Stimulated activated CD8-positive, alpha-beta memory T cell treated with anti-CD3 and anti-CD28 coated beads, Interleukin-2, amount 100 ng/mL, for 48 hours (primary cell): ENCODE results near the gene UBTD2.
A peak's percentile ranks its signal among the peaks of the same experiment; 100 is the strongest.
"Not testable (repeated sequence)": the region's sequence is repeated elsewhere in the genome, so short reads cannot be mapped to it uniquely, and the experiment has no call there.

Source experiments
- DNase-seq, 2 donors: peaks; one replicate each; pipeline ENCODE4 v3.0.0-alpha.2; 2020; ENCODE audit warnings: low read depth in 2 of 2

The UBTD2 gene

DNA sequence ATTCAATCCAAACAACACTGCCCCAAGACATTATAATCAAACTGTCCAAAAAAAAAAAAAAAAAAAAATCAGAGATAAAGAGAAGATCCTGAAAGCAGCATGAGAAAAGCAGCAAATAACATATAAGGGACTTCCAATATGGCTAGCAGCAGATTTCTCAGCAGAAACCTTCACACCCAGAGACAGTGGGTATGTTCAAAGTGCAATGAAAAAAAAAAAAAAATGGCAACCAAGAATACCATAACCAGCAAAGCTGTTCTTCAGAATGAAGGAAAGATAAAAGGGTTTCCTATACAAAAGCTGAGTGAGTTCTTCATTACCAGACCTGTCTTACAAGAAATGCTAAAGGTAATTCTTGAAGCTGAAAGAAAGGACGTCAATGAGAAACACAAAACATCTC, 32.1 kb downstream of the UBTD2 start:
- DNase-seq, result no peak

DNA sequence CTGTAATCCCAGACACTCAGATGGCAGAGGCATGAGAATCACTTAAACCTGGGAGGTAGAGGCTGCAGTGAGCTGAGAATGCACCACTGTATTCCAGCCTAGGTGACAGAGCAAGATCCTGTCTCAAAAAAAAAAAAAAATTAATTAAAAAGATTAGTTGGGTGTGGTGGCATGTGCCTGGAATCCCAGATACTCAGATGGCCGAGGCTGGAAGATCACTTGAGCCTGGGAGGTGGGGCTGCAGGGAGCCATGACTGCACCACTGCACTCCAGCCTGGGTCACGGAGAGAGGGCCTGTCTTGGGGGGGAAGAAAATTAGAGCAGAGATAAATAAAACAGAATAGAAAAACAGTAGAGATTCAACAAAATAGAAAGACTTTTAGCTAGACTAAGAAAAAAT, 34.9 kb downstream of the UBTD2 start:
- DNase-seq, result no peak

DNA sequence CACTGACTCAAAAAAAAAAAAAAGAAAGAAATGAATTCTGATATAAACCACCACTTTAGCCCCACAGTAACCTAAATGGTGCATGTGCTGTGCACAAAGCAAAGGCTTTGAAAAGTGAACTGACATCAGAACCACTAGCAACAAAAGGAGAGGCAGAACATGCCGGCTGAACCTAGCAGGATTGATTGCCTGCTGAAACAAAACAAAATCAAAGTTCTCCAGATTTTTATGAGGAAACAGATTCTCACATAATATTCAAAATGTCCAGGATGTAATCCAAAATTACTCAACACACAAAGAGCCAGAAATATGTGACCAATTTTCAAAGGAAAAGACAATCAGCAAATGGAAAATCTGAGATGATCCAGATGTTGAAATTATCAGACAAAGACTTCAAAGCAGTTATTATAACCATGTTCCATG, 37.9 kb downstream of the UBTD2 start:
- no peak for DNase-seq

- DNase-seq, result no peak
Measured at GRCh38 chr5:172245046-172245445, 38.5 kb downstream of the UBTD2 start.

DNA sequence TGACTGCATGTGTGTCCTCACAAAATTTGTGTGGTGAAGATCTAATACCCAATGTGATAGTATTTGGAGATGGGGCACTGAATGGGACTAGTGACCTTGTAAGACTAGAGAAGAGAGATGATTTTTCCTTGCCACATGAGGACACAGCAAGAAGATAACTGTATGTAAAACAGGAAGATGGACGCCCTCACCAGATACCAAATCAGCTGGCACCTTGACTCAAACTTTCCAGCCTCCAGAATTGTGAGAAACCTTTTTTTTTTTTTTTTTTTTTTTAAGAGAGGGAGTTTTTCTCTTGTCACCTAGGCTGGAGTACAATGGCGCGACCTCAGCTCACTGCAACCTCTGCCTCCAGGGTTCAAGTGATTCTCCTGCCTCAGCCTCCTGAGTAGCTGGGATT, 40.3 kb downstream of the UBTD2 start:
- DNase-seq, result no peak

- no peak for DNase-seq
Measured at GRCh38 chr5:172238334-172238733, 45.2 kb downstream of the UBTD2 start.

- no peak for DNase-seq
Measured at GRCh38 chr5:172235827-172236736, 47.5 kb downstream of the UBTD2 start.

GRCh38 chr5:172235132-172235780, 48.3 kb downstream of the UBTD2 start:
- DNase-seq, result no peak

- no peak for DNase-seq
Measured at GRCh38 chr5:172234031-172234430, 49.5 kb downstream of the UBTD2 start.

DNA sequence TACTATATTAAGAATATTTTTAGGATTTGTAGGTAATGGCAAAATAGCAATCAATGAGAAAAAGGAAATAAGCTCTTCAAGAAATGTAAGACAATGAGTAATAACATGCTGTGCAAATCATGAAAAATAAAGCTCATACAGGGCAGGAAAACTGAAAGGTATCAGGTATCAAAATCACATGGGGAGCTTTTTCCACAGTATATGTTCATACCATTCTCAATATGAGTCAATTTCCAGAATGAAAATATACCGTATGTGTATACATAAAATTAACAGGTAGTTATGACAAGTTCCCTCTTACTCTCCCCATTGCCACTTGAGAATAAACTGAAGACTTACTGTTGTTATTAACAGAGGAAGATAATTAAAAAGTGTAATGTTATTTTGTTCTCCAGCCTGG, 53.7 kb downstream of the UBTD2 start:
- DNase-seq, result no peak

GRCh38 chr5:172224996-172225395, 58.6 kb downstream of the UBTD2 start:
- no peak for DNase-seq

DNA sequence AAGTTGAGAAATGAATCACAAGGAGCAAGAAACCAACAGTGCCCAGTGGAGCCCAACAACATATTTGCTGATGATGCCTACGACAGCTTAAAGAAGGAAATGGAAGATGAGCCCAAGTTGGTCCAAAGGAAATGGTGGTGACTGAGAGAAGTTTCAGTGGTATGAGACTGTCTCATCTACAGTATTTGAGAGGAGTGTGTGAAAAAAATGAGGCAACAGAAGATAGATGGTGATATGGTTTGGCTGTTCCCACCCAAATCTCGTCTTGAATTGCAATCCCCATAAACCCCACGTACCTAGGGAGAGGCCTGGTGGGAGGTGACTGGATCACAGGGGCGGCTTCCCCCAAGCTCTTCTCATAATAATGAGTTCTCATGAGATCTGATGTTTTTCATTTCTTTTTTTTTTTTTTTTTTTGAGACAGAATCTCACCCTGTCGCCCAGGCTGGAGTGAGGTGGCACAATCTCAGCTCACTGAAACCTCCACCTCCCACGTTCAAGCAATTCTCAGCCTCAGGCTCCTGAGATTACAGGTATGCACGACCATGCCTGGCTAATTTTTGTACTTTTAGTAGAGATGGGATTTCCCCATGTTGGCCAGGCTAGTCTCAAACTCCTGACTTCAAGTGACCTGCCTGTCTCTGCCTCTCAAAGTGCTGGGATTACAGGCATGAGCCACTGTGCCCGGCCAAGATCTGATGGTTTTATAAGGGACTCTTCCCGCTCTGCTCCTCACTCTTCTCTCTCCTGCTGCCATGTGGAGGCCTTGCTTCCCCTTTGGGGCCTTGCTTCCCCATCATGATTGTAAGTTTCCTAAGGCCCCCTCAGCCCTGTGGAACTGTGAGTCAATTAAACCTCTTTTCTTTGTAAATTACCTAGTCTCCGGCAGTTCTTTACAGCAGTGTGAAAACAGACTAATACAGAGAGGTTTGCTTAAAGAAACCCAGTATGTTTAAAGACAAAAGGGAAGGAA, 59.4 kb downstream of the UBTD2 start:
- DNase-seq, result peak; percentile 20 to 49

DNA sequence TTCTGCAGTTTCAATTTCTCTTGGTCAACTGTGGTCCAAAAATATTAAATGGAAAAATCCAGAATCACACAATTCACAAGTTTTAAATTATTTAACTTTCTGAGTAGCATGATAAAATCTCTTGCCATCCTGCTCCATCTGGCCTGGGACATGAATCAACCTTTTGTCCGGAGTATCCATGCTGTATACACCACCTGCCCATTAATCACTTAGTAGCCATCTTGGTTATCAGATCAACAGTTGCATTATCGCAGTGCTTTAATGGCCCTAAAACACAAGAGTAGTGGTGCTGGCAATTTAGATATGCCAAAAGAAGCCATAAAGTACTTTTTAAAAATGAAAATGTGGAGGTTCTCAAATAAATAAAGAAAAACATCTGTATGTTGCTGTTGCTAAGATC, 64.3 kb downstream of the UBTD2 start:
- DNase-seq, result no peak

GRCh38 chr5:172216345-172216744, 67.2 kb downstream of the UBTD2 start:
- no peak for DNase-seq

DNA sequence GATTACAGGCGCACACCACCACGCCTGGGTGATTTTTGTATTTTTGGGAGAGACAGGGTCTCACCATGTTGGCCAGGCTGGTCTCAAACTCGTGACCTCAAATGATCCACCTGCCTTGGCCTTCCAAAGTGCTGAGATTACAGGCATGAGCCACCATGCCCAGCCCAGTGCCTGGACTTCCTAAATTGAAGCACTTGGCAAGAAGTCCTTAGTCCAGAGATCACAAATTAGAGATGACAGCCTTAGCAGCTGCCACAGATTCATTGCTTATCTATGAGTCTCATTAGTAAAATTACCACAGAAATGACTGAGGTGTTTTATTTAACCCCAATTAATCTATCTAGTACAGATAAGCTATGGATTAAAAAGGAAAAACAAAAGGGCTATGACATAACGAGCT, 70.4 kb downstream of the UBTD2 start:
- DNase-seq, result no peak

- DNase-seq, result no peak
Measured at GRCh38 chr5:172211676-172212075, 71.9 kb downstream of the UBTD2 start.

DNA sequence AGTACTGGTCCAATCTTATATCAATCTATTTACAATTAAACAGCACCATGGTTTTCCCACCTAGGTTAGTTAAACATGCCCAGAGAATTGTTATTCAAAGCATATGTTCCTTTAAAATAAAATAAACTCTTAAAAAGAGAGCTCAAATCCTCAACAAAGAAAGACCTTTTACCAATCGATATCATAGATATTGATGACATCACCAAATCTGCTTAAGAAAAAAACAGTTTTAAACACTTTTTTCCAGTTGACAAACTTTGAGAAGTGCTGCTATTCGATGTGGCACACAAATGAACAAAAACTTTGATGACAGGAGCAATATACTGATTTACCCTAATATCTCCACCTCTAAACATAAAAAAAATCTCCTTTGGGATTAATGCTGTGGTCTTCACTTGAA, 73.8 kb downstream of the UBTD2 start:
- no peak for DNase-seq

- DNase-seq, result no peak
Measured at GRCh38 chr5:172207511-172207910, 76.1 kb downstream of the UBTD2 start.

DNA sequence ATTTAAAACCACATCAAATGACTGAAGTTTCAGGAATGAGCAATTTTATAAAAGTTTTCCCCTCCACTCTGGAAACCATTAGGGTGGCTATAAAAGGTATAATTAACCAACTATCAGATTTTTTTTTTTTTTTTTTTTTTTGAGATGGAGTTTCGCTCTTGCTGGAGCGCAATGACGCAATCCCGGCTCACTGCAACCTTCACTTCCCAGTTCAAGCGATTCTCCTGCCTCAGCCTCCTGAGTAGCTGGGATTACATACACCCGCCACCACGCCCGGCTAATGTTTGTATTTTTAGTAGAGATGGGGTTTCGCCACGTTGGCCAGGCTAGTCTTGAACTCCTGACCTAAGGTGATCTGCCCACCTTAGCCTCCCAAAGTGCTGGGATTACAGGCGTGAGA, 77.6 kb downstream of the UBTD2 start:
- not testable (repeated sequence) for DNase-seq

DNA sequence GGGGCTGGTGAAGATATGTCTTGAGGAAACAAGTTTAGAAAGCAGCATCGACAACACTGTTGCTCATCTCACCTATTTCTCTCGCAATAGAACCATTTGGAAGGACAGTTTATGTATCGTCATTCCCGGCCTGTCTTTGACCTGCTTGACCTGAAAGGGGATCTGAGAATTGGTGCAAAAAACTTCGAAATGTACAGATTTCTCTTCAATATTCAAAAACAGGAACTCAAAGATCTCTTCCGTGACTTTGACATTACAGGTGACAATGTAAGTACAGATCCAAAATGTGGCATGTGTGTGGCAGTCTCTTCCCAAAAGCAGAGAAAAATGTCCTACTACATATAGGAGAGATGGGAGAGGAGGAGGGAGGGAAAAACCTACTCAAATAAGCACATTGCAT, 83.1 kb downstream of the UBTD2 start:
- no peak for DNase-seq

- DNase-seq, result no peak
Measured at GRCh38 chr5:172199446-172199845, 84.1 kb downstream of the UBTD2 start.

DNA sequence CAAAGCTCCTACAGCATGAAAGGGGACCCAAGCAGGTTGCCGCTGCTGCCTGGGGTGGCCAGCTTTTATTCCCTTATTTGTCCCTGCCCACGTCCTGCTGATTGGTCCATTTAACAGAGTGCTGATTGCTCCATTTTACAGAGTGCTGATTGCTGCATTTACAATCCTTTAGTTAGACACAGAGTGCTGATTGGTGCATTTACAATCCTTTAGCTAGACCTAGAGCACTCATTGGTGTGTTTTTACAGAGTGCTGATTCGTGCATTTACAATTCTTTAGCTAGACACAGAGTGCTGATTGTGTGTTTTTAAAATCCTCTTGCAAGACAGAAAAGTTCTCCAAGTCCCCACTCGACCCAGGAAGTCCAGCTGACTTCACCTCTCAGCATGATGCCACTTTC, 85.8 kb downstream of the UBTD2 start:
- not testable (repeated sequence) for DNase-seq
